Measurements from ENCODE around the gene ZBTB5.

DNA sequence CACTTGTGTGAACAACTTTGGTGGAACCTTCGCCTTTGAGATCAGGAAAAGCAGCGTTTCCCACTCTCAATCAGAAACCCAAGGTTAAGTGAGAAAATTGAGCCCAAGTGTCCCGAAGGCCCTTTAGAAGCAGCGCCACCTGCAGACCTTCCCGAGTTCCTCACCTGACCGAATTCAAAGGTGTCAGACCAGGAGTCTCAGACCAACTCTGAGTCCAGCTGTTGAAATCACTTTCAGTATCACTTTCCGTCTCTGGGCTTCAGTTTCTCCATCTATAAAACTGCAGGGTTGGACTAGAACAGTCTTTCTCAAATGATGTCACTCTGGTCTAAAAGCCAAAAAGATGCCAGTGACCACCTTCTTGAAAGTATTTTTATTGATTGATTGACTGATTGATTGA lies 74.5 kb downstream of the ZBTB5 start:
- TF ChIP-seq YY1 (IDR thresholded peaks at IDR 0.05; ENCODE audit: low read depth, low read length) = no peak
- TF ChIP-seq BACH1 (IDR thresholded peaks at IDR 0.05; ENCODE audit: low read length) = no peak
- no peak for TF ChIP-seq TAF1 (IDR thresholded peaks at IDR 0.05; ENCODE audit: low read depth, low read length)

Data from H1 (cell line).